GM12801 (cell line): ENCODE results near the gene DDN.

Experiments used
- CTCF ChIP-seq: IDR thresholded peaks from one replicate; pipeline ENCODE4 v1.5.1; 2011; ENCODE audit warnings: control low read depth; ENCODE audit not compliant: insufficient read length; ENCODE audit errors: extremely low read depth

Gene DDN

DNA sequence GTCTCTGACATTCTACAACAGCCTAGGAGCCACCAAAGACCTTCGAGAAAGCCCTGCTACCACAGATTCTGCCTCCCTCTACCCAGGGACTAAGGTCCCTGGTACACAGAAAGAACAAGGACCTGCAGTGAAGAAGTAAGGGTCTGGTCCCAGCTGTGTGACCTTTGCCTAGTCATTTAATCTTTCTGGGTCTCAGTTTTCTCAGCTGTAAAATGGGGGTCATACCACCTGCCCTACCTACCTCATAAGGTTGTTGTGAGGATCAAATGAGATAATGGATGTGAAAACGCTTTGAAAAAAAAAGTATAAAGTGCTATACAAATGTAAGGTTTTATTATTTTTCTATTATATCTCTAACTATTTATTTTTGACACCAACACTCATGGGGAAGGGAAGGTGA lies 24.6 kb upstream of the DDN start:
- no peak for TF ChIP-seq CTCF

GRCh38 chr12:49022558-49023178 lies 23.5 kb upstream of the DDN start:
- no peak for TF ChIP-seq CTCF

DNA sequence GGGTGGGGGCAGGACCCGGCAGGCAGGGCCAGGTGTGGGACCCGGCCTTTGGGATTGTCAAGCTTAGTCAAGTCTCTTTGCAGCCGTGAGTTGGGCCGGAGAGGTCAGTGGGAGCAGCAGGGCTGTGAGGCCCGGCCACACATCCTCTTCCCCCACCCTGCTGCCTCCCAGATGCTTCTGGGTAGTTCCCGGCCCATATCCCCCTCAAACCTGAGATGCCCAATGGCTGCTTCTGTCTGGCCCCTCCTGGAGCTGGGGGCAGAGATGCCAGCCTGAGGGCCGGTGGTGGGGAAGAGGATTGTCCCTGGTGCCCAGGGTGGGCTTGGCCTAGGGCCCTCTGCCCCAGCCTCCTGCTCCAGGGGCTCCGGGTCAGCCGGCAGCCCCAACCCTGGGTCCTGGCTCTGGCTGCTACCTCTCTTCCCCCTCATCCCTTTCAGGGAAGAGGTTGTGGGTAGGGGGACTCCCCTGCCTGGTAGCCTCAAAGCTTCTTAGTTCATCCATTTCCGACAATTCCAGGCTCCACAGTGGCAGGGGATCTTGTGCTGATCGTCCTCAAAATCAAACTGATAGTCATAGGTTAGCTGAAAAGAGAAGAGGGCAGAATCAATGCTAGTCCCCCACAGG lies 22.2 kb upstream of the DDN start:
- no peak for TF ChIP-seq CTCF

- no peak for TF ChIP-seq CTCF
These were observed 21.3 kb upstream of the DDN start for GRCh38 chr12:49020441-49020840.

GRCh38 chr12:49019443-49020324 lies 20.5 kb upstream of the DDN start:
- no peak for TF ChIP-seq CTCF

DNA sequence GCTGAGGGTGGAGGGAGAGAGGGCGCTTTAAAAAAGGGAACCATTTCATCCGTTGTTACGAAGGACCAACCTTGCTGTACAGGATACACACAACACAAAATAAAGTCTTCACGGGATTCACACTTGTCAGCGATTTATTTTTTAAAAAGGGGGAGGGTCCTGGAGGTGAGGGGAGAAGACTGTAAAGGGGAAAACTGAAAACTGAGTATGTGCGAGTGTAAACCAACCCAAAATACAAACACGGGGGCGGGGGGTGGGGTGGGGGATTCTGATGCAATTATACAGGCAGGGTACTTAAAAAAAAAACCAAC lies 19.9 kb upstream of the DDN start:
- TF ChIP-seq CTCF = no peak

DNA sequence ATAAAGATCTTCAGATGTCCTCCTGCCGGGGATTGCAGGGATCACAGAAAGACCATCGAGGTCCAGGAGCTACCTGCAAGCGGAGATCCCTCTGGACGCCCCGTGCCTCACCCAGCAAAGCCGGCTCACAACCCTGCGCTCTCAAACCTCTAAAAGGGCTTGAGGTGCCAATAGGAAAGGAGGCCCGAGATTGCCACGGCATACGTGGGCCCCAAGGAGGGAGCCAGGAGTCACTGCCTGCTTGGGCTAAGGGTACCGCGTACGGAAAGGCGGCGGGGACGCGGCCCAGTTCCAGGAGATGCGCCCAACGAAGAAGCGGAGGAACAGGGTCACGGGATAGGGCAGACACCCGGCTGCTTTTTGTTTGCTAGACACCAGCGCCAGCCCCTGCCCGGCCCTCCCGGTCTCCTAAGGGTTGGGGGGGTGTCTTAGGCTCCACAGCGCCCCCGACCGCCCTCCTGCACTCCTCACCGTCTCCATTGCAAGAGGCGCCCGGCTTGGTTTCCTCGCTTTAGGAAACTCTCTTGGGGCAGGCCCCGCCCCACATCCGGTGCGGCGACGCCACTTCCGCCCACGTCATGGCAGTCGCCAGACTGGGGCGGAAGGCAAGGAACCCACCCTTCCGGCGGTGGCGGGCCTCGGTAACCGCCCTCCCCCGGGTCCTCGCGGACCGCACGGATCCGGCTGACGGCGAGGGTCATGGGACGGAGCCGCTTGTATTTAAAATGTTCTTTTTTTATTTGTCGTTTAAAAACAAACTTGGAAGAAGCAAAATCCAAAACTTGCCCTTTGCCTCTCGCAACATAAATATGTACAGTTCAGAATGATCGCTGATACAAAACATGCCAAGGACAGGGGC lies 19.3 kb upstream of the DDN start, which contains the start of gene PRKAG1:
Gene PRKAG1, minus strand, starts transcription at position 516 of the 859 bp plus-strand sequence. Its CDS starts 36 bp downstream, at position 480.
- no peak for TF ChIP-seq CTCF
